ENCODE data around the gene WNT1.

WNT1 gene

DNA sequence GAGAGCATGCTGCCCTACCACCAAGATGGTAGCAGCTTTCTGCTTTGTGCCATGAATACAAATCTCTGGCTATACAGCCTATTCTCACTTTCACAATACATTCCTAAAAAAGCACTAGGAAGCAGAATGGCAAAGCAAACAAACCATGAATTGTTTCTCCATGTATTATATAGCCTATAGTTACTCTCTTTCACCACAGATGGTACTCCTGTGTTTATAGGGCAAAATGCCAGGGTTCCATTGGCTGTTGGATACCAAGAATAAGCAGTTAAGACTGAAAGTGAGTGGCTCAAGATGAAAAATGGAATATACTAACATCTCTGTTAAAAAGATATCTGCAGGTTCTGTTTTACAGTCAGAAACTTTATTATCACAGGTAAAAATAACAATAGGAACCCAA is 31.9 kb upstream of the WNT1 start:
- Histone ChIP-seq H3K4me1 (ENCODE audit: control insufficient read depth in 1 of 2, insufficient read depth in 1 of 2, low read depth in 1 of 2, low read length in 1 of 2) (no peaks in the 10 kb centered on the region), H3K27ac (no peak overlapping the region)
- TF ChIP-seq, protein P1, sequence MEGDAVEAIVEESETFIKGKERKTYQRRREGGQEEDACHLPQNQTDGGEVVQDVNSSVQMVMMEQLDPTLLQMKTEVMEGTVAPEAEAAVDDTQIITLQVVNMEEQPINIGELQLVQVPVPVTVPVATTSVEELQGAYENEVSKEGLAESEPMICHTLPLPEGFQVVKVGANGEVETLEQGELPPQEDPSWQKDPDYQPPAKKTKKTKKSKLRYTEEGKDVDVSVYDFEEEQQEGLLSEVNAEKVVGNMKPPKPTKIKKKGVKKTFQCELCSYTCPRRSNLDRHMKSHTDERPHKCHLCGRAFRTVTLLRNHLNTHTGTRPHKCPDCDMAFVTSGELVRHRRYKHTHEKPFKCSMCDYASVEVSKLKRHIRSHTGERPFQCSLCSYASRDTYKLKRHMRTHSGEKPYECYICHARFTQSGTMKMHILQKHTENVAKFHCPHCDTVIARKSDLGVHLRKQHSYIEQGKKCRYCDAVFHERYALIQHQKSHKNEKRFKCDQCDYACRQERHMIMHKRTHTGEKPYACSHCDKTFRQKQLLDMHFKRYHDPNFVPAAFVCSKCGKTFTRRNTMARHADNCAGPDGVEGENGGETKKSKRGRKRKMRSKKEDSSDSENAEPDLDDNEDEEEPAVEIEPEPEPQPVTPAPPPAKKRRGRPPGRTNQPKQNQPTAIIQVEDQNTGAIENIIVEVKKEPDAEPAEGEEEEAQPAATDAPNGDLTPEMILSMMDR (IDR thresholded peaks at IDR 0.05) = no peak

DNA sequence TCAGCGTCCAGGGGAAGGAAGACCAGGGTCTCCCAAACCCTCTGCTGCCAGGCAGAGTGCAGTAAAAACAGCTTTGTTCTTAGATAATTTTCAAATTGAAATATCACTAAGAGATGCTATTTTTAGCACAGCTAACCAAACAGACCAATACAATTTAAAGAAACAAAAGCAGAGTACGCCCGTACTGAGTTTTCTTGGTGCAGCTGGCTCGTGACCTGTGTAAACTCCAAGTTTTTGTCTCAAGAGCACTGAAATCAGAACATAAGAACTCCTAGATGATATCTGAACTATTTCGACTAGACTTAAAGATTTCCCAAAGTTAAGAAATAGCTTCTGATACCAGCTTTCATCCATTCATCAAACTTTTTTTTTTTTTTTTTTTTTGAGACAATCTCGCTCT is 31.2 kb upstream of the WNT1 start:
- Histone ChIP-seq H3K27ac (no peak overlapping the region), H3K27me3 (no peaks in the 10 kb centered on the region), H3K36me3 (peaks cover 25% of the 10 kb centered on the region), H3K9me3 (no peaks in the 10 kb centered on the region), H3K4me3 (ENCODE audit: low read depth in 1 of 2, low read length in 1 of 2) (no peak overlapping the region), H3K4me1 (ENCODE audit: control insufficient read depth in 1 of 2, insufficient read depth in 1 of 2, low read depth in 1 of 2, low read length in 1 of 2) (no peaks in the 10 kb centered on the region)
- TF ChIP-seq, protein P1 (IDR thresholded peaks at IDR 0.05) = no peak

More for the DNA sequence above, 31.9 kb upstream of the WNT1 start:
- H3K4me3 ChIP-seq (ENCODE audit: low read depth in 1 of 2, low read length in 1 of 2) = no peak overlapping the region
- peaks cover 27% of the 10 kb centered on the region for H3K36me3 ChIP-seq
- no peaks in the 10 kb centered on the region for H3K27me3 ChIP-seq
- H3K9me3 ChIP-seq = no peaks in the 10 kb centered on the region

DNA sequence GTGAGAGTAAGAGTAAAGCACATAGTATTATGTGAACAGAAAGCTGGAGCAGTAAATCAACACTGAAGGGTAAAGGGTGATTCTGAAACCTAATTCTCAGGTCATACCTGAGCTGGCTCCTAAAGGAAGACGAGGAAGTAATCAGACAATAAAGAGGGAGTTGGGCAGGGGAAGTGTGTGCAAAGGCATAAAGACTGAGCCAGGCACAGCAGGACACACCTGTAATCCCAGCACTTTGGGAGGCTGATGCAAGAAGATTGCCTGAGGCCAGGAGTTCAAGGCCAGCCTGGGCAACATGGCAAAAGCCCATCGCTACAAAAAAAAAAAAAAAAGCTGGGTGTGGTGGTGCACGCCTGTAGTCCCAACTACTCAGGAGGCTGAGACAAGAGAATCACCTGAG is 30.4 kb upstream of the WNT1 start:
- Histone ChIP-seq H3K4me3 (ENCODE audit: low read depth in 1 of 2, low read length in 1 of 2) (no peak overlapping the region), H3K36me3 (peaks cover 23% of the 10 kb centered on the region), H3K27me3 (no peaks in the 10 kb centered on the region), H3K9me3 (no peaks in the 10 kb centered on the region), H3K27ac (no peak overlapping the region), H3K4me1 (ENCODE audit: control insufficient read depth in 1 of 2, insufficient read depth in 1 of 2, low read depth in 1 of 2, low read length in 1 of 2) (no peaks in the 10 kb centered on the region)
- TF ChIP-seq, protein P1 (IDR thresholded peaks at IDR 0.05) = no peak

GRCh38 chr12:48952691-48953090 is 25.4 kb upstream of the WNT1 start:
- H3K4me3 ChIP-seq (ENCODE audit: low read depth in 1 of 2, low read length in 1 of 2) = no peak overlapping the region
- TF ChIP-seq, protein P1 (IDR thresholded peaks at IDR 0.05) = no peak
- no peak overlapping the region for H3K27ac ChIP-seq
- H3K27me3 ChIP-seq = no peaks in the 10 kb centered on the region
- no peaks in the 10 kb centered on the region for H3K9me3 ChIP-seq
- peaks cover 13% of the 10 kb centered on the region for H3K36me3 ChIP-seq
- H3K4me1 ChIP-seq (ENCODE audit: control insufficient read depth in 1 of 2, insufficient read depth in 1 of 2, low read depth in 1 of 2, low read length in 1 of 2) = peaks cover 34 to 36% of the 10 kb centered on the region in 2 experiments

- Histone ChIP-seq H3K27me3 (peaks cover 2% of the 10 kb centered on the region), H3K36me3 (peaks cover 13% of the 10 kb centered on the region), H3K4me3 (ENCODE audit: low read depth in 1 of 2, low read length in 1 of 2) (no peak overlapping the region), H3K9me3 (no peaks in the 10 kb centered on the region), H3K4me1 (ENCODE audit: control insufficient read depth in 1 of 2, insufficient read depth in 1 of 2, low read depth in 1 of 2, low read length in 1 of 2) (peaks cover 39 to 40% of the 10 kb centered on the region in 2 experiments), H3K27ac (peak overlapping the region; percentile 86)
- TF ChIP-seq, protein P1 (IDR thresholded peaks at IDR 0.05) = no peak
Observed at GRCh38 chr12:48954061-48954460, 24.1 kb upstream of the WNT1 start.

Measured in neutrophil (primary cell).